ENCODE measurements around the gene CHRNA4. TPM values are rescaled to one million over a fixed set of nuclear protein-coding genes. Genes with fewer than 3 reads are reported as not detected.

The CHRNA4 gene
- total RNA-seq, 4 donors from 2014 or later, result not detected

- TF ChIP-seq POLR2A (IDR thresholded peaks at IDR 0.05) (no peak), CTCF (IDR thresholded peaks at IDR 0.05) (no peak)
- peaks cover 0 to 4% (median 0%) of the 10 kb centered on the region in 3 donors for H3K36me3 ChIP-seq
- peaks cover 0 to 4% (median 0%) of the 10 kb centered on the region in 4 donors for H3K4me1 ChIP-seq
- no peak overlapping the region for H3K27ac ChIP-seq
- H3K9me3 ChIP-seq, result no peaks in the 10 kb centered on the region
- no peak for DNase-seq
- H3K27me3 ChIP-seq, result peaks cover 0 to 4% of the 10 kb centered on the region in 2 donors
- H3K4me3 ChIP-seq, result no peak overlapping the region
Measured at GRCh38 chr20:63293456-63293855, 67.7 kb downstream of the CHRNA4 start.

Small RNA genes lying within 50 kb of the gene (small RNA-seq; reads per million reads assigned to genes)
- 0 reads per million in 2 donors for gene RNU6-994P

Other genes with a start within 250 kb of the CHRNA4 start
- gene YTHDF1, start 145.2 kb downstream of the CHRNA4 start, total RNA-seq, result 10 to 100 TPM; 25.7 to 30.5 (median 28.3) TPM
- gene BIRC7, start 125.4 kb downstream of the CHRNA4 start, total RNA-seq, result not detected
- gene NKAIN4, start 106.9 kb downstream of the CHRNA4 start, total RNA-seq, result not detected
- 100 to 1,000 TPM in 1 of 4 donors, 10 to 100 TPM in 3; 66.6 to 149 (median 89.8) TPM for gene ARFGAP1, start 88.5 kb downstream of the CHRNA4 start, total RNA-seq
- gene COL20A1, start 68.2 kb downstream of the CHRNA4 start, total RNA-seq, result not detected
- not detected for gene KCNQ2, start 111.3 kb upstream of the CHRNA4 start, total RNA-seq
- 1 to 10 TPM in 3 of 4 donors, under 1 TPM in 1; 0.67 to 3.3 (median 2.1) TPM for gene EEF1A2, start 137.7 kb upstream of the CHRNA4 start, total RNA-seq
- 100 to 1,000 TPM in 3 of 4 donors, 10 to 100 TPM in 1; 94.1 to 435 (median 193) TPM for gene PPDPF, start 159.4 kb upstream of the CHRNA4 start, total RNA-seq
- gene PTK6, start 176.0 kb upstream of the CHRNA4 start, total RNA-seq, result 100 to 1,000 TPM in 1 of 4 donors, 10 to 100 TPM in 2, 1 to 10 TPM in 1; 8.3 to 109 (median 84.5) TPM
- not detected for gene SRMS, start 186.4 kb upstream of the CHRNA4 start, total RNA-seq
- gene FNDC11, start 192.8 kb upstream of the CHRNA4 start, total RNA-seq, result under 1 TPM in 1 of 4 donors, not detected in 3; 0.67 TPM
- gene HELZ2, start 212.9 kb upstream of the CHRNA4 start, total RNA-seq, result 10 to 100 TPM; 32.2 to 42.0 (median 38.4) TPM